ENCODE data around the gene GNPDA2. TPM values are rescaled to one million over a fixed set of nuclear protein-coding genes. Genes with fewer than 3 reads are reported as not detected.
A peak's percentile ranks its signal among the peaks of the same experiment; 100 is the strongest.

Gene GNPDA2
- total and polyA plus RNA-seq, 2 donors from 2014 or later, result 12.3 to 19.4 TPM

GRCh38 chr4:44766453-44766852 is 40.1 kb upstream of the GNPDA2 start:
- Histone ChIP-seq H3K36me3 (ENCODE audit: control insufficient read depth in 2 of 3, insufficient read depth in 3 of 3, low read length in 3 of 3) (no peaks in the 10 kb centered on the region), H3K9ac (ENCODE audit: low read length in 3 of 3) (no peak overlapping the region), H3K9me3 (ENCODE audit: control insufficient read depth in 2 of 3, insufficient read depth in 1 of 3, low read length in 3 of 3) (no peaks in the 10 kb centered on the region), H3K4me1 (ENCODE audit: control insufficient read depth in 2 of 3, insufficient read depth in 2 of 3, low read depth in 1 of 3, low read length in 3 of 3) (no peaks in the 10 kb centered on the region), H3K27ac (ENCODE audit: low read depth in 2 of 2, low read length in 2 of 2) (no peak overlapping the region), H3K27me3 (ENCODE audit: control insufficient read depth, insufficient read depth, low read length) (no peaks in the 10 kb centered on the region), H3K4me3 (ENCODE audit: low read length in 3 of 3) (no peak overlapping the region)
- FAIRE-seq, result no peak
- no peak for TF ChIP-seq CTCF (IDR thresholded peaks at IDR 0.05; ENCODE audit: borderline replicate concordance, extremely low read depth, insufficient read depth)
- intact Hi-C loops (cut with DNase I), result no loop called here
- no peak for DNase-seq

DNA sequence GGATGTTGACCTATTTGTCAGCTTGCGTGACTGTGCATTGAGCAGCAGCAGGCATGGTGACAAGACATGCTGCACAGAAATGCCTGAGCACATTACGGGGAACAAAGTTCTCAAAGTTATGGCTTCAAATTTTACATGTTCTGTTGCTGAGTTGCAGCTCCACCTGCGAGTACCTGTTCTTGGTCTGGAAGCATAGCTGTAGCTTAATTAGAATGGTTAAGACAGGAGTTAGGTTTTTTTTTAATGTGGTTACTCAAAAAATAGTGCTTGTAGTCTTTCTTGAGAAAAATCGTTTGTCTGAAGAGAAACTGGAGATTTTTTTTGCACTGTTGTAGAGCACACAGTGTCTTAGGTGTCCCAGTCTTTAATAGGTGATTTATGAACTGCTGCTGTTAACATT is 38.8 kb upstream of the GNPDA2 start:
- no peak overlapping the region for H3K9ac ChIP-seq (ENCODE audit: low read length in 3 of 3)
- FAIRE-seq (no peak), DNase-seq (peak in 1 of 5 donors; percentile 10)
- no peak overlapping the region for H3K27ac ChIP-seq (ENCODE audit: low read depth in 2 of 2, low read length in 2 of 2)
- no peak for TF ChIP-seq CTCF (IDR thresholded peaks at IDR 0.05; ENCODE audit: borderline replicate concordance, extremely low read depth, insufficient read depth)
- no peaks in the 10 kb centered on the region for H3K4me1 ChIP-seq (ENCODE audit: control insufficient read depth in 2 of 3, insufficient read depth in 2 of 3, low read depth in 1 of 3, low read length in 3 of 3)
- intact Hi-C loops (cut with DNase I), result no loop called here
- H3K36me3 ChIP-seq (ENCODE audit: control insufficient read depth in 2 of 3, insufficient read depth in 3 of 3, low read length in 3 of 3), result no peaks in the 10 kb centered on the region
- no peaks in the 10 kb centered on the region for H3K27me3 ChIP-seq (ENCODE audit: control insufficient read depth, insufficient read depth, low read length)
- no peaks in the 10 kb centered on the region for H3K9me3 ChIP-seq (ENCODE audit: control insufficient read depth in 2 of 3, insufficient read depth in 1 of 3, low read length in 3 of 3)
- H3K4me3 ChIP-seq (ENCODE audit: low read length in 3 of 3), result peak overlapping the region in 1 of 3 donors; percentile 5

DNA sequence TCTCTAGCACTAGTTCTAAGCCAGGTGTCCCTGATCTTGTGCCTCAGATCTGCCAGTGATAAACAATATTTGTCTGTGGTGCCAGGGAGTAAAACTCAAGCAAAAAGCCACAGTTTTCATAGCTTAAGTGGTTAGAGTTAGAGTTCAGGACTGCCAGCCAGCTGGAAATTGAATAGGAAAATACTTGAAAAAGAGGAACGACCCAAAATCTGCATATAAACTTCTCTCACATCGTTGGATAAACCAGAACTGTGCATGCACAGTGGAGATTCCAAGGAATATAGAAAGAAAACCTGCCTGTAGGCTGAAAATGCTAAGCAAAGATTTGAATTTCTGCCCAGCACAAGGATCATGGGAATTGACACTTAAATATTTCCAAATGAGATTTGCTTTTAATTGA is 35.0 kb upstream of the GNPDA2 start:
- no peaks in the 10 kb centered on the region for H3K4me1 ChIP-seq (ENCODE audit: control insufficient read depth in 2 of 3, insufficient read depth in 2 of 3, low read depth in 1 of 3, low read length in 3 of 3)
- H3K9me3 ChIP-seq (ENCODE audit: control insufficient read depth in 2 of 3, insufficient read depth in 1 of 3, low read length in 3 of 3), result no peaks in the 10 kb centered on the region
- H3K27me3 ChIP-seq (ENCODE audit: control insufficient read depth, insufficient read depth, low read length), result no peaks in the 10 kb centered on the region
- no peak overlapping the region for H3K4me3 ChIP-seq (ENCODE audit: low read length in 3 of 3)
- H3K36me3 ChIP-seq (ENCODE audit: control insufficient read depth in 2 of 3, insufficient read depth in 3 of 3, low read length in 3 of 3), result no peaks in the 10 kb centered on the region
- DNase-seq (no peak), FAIRE-seq (no peak)
- no peak for TF ChIP-seq CTCF (IDR thresholded peaks at IDR 0.05; ENCODE audit: borderline replicate concordance, extremely low read depth, insufficient read depth)
- H3K27ac ChIP-seq (ENCODE audit: low read depth in 2 of 2, low read length in 2 of 2), result no peak overlapping the region
- intact Hi-C loops (cut with DNase I), result no loop called here
- H3K9ac ChIP-seq (ENCODE audit: low read length in 3 of 3), result no peak overlapping the region
